Osteocyte (in vitro differentiated cells): ENCODE data around the gene AKTIP. TPM values are rescaled to one million over a fixed set of nuclear protein-coding genes. Genes with fewer than 3 reads are reported as not detected.

ENCODE experiments used
- DNase-seq: peaks from one replicate; pipeline ENCODE4 v3.0.0; 2021; ENCODE audit warnings: mixed read lengths; ENCODE audit not compliant: unreplicated experiment; ENCODE audit errors: extremely low spot score
- H3K27ac Mint-ChIP-seq: one replicate; pipeline ENCODE4 v1.8.0; 2021; ENCODE audit warnings: mild to moderate bottlenecking, mixed read lengths; ENCODE audit not compliant: unreplicated experiment
- H3K27me3 Mint-ChIP-seq: one replicate; pipeline ENCODE4 v1.8.0; 2021; ENCODE audit warnings: mixed read lengths; ENCODE audit not compliant: unreplicated experiment
- H3K36me3 Mint-ChIP-seq: one replicate; pipeline ENCODE4 v1.8.0; 2021; ENCODE audit warnings: mixed read lengths; ENCODE audit not compliant: unreplicated experiment
- H3K4me1 Mint-ChIP-seq: one replicate; pipeline ENCODE4 v1.8.0; 2021; ENCODE audit warnings: mixed read lengths; ENCODE audit not compliant: unreplicated experiment
- H3K4me3 Mint-ChIP-seq: one replicate; pipeline ENCODE4 v1.8.0; 2021; ENCODE audit warnings: mild to moderate bottlenecking, moderate library complexity, mixed read lengths; ENCODE audit not compliant: unreplicated experiment
- H3K9me3 Mint-ChIP-seq: one replicate; pipeline ENCODE4 v1.8.0; 2021; ENCODE audit warnings: mixed read lengths; ENCODE audit not compliant: unreplicated experiment
- total RNA-seq: library from RNA; stranded (reverse); gene quantifications from 2 replicates; pipeline ENCODE4 v1.2.1, GENCODE V29; 2021
- TF ChIP-seq, protein P1 (sequence below): fragments of 200-600 bp; sonication (generic); IDR thresholded peaks from 2 replicates; pipeline ENCODE4 v1.5.0; 2021; ENCODE audit warnings: antibody characterized with exemption, mild to moderate bottlenecking, moderate library complexity

The AKTIP gene
- total RNA-seq, 1 donor from 2014 or later, result 27.3 TPM

DNA sequence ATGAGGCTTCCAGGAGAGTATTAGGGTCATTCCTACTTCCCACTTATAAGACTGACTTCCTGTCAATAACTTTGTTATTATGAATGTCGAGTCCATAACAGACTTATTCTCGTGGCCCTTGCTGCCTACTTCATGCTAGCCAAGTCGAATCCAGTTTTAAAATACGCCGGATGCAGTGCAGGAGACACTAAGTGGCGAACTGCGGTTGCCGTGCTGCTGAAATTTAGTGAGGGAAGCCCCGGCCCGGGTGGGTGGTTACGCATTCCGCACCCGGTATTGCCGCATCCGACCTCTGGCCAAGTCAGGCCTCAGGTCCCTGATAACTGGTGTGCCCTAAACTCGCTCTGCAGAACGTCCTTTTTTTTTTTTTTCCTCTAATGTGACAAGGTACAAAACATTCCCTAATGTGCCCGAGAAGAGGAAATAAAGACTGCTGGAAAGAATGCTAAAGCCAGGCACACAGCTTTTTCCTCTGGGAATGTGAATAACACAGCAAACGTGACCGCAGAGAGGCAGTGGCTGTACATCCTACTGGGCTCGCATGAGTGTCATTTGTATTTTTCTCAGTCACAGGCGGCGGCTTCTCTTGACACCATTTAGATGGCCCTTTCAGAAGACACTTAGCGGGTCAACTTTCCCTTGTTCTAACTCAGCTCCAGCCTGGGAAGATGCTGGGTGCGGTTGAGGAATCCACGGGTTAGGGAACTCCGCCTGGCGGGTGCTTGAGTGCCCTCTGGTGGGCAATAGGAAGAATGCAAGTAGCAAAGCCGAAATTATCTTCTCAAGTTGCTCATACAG lies 7.1 kb upstream of the AKTIP start:
- DNase-seq, result peak; percentile 87
- H3K9me3 Mint-ChIP-seq, result no peaks in the 10 kb centered on the region
- no peak overlapping the region for H3K27ac Mint-ChIP-seq

DNA sequence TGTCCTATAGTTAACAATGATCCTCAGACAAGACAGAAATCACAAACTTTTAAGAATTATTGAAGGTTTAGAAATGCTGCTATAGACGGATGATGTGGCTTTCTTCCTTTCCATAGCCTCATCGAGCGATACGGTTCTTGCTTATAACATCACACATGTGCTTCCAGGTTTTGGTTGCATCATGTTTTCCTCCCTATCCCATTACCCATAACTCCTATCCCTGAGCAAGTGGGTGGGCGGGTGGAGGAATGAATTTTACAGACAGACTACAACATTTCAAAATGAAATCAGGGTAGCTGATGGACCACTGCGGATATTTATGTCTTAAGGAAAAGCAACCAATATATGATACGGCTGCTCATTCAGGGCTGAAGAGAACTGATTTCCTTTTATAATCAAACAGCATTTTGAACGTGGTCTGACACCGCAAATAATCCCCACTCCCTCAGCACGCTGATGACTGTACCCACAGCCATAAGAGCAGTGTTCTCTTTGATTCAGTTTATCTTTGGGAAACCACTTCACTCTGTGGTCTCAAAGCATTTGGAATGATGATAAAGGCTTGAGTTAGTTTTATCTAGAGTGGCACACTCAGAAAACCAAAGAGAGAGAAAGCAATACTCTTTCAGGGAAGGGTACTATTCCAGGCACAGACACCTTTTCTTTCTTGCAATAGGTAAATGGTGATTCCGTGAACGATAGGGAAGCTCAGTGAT lies 4.6 kb upstream of the AKTIP start:
- no peaks in the 10 kb centered on the region for H3K36me3 Mint-ChIP-seq
- TF ChIP-seq, protein P1, sequence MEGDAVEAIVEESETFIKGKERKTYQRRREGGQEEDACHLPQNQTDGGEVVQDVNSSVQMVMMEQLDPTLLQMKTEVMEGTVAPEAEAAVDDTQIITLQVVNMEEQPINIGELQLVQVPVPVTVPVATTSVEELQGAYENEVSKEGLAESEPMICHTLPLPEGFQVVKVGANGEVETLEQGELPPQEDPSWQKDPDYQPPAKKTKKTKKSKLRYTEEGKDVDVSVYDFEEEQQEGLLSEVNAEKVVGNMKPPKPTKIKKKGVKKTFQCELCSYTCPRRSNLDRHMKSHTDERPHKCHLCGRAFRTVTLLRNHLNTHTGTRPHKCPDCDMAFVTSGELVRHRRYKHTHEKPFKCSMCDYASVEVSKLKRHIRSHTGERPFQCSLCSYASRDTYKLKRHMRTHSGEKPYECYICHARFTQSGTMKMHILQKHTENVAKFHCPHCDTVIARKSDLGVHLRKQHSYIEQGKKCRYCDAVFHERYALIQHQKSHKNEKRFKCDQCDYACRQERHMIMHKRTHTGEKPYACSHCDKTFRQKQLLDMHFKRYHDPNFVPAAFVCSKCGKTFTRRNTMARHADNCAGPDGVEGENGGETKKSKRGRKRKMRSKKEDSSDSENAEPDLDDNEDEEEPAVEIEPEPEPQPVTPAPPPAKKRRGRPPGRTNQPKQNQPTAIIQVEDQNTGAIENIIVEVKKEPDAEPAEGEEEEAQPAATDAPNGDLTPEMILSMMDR, result no peak
- H3K4me1 Mint-ChIP-seq, result peaks cover 17% of the 10 kb centered on the region
- no peak overlapping the region for H3K4me3 Mint-ChIP-seq
- no peak overlapping the region for H3K27ac Mint-ChIP-seq
- no peaks in the 10 kb centered on the region for H3K9me3 Mint-ChIP-seq
- H3K27me3 Mint-ChIP-seq, result peaks cover 2% of the 10 kb centered on the region
- DNase-seq, result no peak

More for the DNA sequence above, 7.1 kb upstream of the AKTIP start:
- TF ChIP-seq, protein P1, result peak; percentile 96
- no peaks in the 10 kb centered on the region for H3K36me3 Mint-ChIP-seq
- H3K27me3 Mint-ChIP-seq, result peaks cover 2% of the 10 kb centered on the region
- no peak overlapping the region for H3K4me3 Mint-ChIP-seq
- H3K4me1 Mint-ChIP-seq, result peaks cover 6% of the 10 kb centered on the region

DNA sequence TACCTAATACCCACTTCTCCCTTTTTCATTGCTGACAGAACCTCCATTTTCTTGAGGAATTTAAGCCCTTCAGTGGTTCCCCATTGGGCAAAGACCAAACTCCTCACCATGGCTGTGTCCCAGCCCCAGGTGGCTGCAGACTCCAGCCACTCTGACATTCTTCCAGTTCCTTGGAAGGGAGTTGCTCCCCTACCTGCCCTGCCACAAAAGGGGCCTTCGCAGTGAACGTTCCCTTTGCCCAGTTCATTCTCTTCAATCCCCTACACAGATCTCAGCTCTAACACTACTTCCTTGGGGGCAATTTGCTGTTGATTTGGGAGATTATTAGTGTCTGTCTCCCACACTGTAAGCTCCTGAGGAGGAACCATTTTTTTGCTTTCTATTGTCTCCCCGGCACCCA lies 3.2 kb upstream of the AKTIP start:
- Mint-ChIP-seq H3K4me3 (no peak overlapping the region), H3K27me3 (no peaks in the 10 kb centered on the region), H3K9me3 (no peaks in the 10 kb centered on the region), H3K4me1 (peaks cover 28% of the 10 kb centered on the region), H3K36me3 (no peaks in the 10 kb centered on the region), H3K27ac (no peak overlapping the region)
- TF ChIP-seq, protein P1, result no peak
- no peak for DNase-seq

DNA sequence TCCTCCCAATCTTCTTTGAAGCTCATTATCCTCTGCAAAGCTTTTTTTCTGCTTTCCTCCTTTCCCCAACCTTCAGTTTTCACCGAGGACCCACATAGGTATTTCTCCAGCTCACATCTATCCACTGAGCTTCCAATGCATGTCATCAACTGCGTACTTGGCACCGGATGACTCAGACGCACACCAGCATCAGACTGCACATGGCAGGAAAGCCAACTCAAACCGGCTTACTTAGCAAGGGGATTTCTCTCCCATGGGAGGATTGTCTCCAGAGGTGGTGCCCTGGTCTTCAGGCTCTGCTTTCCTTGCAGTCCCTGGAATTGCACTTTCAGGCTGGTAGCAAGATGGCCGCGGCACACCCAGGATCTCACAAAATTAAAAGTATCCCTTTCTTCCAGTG lies 1.7 kb upstream of the AKTIP start:
- Mint-ChIP-seq H3K27me3 (no peaks in the 10 kb centered on the region), H3K4me1 (peaks cover 28% of the 10 kb centered on the region), H3K27ac (peak overlapping the region; percentile 94), H3K36me3 (peaks cover 4% of the 10 kb centered on the region), H3K9me3 (no peaks in the 10 kb centered on the region), H3K4me3 (peak overlapping the region; percentile 88)
- DNase-seq, result no peak
- TF ChIP-seq, protein P1, result no peak

DNA sequence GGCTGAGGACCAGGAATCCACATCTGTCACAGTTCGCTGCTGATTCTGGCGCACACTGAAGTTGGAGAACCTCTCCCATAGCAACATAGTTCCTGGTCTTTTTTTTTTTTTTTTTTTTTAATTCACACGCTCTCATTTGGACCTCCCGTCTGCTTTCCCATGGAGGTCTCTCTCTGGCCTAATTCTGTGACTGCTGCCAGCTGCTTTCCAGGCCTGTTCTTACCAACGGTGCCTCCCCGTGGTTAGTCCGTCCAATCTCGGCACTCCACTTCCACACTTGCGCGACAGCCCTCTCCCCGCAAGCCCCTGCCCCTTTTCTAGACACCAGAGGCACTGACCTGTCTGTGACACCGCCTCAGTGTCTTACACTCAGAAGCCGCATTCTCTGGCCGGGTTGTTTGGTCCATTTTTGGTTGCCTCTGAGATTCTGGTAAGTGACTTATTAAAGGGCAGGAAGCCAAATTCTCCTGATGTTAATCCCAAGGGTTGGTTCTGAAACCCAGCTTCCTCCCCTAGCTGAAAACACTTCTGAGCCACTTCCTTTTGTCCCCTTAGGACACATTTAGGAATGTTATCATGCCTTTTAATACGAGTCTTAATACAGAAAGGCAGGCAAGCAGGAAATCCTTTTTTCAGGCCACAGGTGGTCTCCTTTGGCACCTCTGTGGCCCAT lies 1.1 kb upstream of the AKTIP start:
- TF ChIP-seq, protein P1, result no peak
- Mint-ChIP-seq H3K36me3 (peaks cover 5% of the 10 kb centered on the region), H3K27me3 (no peaks in the 10 kb centered on the region), H3K27ac (peak overlapping the region; percentile 94), H3K9me3 (no peaks in the 10 kb centered on the region), H3K4me1 (peaks cover 28% of the 10 kb centered on the region), H3K4me3 (peak overlapping the region; percentile 88)
- DNase-seq, result no peak
